KOPT-K1 (cell line): ENCODE results near the gene PAX3.
"Not testable (repeated sequence)": the region's sequence is repeated elsewhere in the genome, so short reads cannot be mapped to it uniquely, and the experiment has no call there.

Experiments
- H3K27ac ChIP-seq: fragments of 200-600 bp; sonication (generic); 2 replicates; pipeline ENCODE4 v1.5.1; 2016; ENCODE audit warnings: antibody characterized with exemption, mild to moderate bottlenecking, low read depth, low read length; ENCODE audit not compliant: poor library complexity, severe bottlenecking
- H3K36me3 ChIP-seq: fragments of 200-600 bp; sonication (generic); 2 replicates; pipeline ENCODE4 v1.5.1; 2017; ENCODE audit warnings: antibody characterized with exemption, mild to moderate bottlenecking, low read length, moderate library complexity; ENCODE audit not compliant: insufficient read depth
- H3K9me3 ChIP-seq: fragments of 200-600 bp; sonication (generic); 2 replicates; pipeline ENCODE4 v1.5.1; 2017; ENCODE audit warnings: antibody characterized with exemption, low read length, mild to moderate bottlenecking; ENCODE audit not compliant: insufficient read depth, poor library complexity, severe bottlenecking

The PAX3 gene

GRCh38 chr2:222203041-222203440 is 95.8 kb downstream of the PAX3 start:
- no peak overlapping the region for H3K27ac ChIP-seq
- no peaks in the 10 kb centered on the region for H3K36me3 ChIP-seq
- H3K9me3 ChIP-seq: no peaks in the 10 kb centered on the region

GRCh38 chr2:222196159-222196558 is 102.6 kb downstream of the PAX3 start:
- Histone ChIP-seq H3K27ac (no peak overlapping the region), H3K36me3 (no peaks in the 10 kb centered on the region), H3K9me3 (no peaks in the 10 kb centered on the region)

- H3K9me3 ChIP-seq: no peaks in the 10 kb centered on the region
- no peak overlapping the region for H3K27ac ChIP-seq
- no peaks in the 10 kb centered on the region for H3K36me3 ChIP-seq
These were observed 104.1 kb downstream of the PAX3 start for GRCh38 chr2:222194669-222195068.

DNA sequence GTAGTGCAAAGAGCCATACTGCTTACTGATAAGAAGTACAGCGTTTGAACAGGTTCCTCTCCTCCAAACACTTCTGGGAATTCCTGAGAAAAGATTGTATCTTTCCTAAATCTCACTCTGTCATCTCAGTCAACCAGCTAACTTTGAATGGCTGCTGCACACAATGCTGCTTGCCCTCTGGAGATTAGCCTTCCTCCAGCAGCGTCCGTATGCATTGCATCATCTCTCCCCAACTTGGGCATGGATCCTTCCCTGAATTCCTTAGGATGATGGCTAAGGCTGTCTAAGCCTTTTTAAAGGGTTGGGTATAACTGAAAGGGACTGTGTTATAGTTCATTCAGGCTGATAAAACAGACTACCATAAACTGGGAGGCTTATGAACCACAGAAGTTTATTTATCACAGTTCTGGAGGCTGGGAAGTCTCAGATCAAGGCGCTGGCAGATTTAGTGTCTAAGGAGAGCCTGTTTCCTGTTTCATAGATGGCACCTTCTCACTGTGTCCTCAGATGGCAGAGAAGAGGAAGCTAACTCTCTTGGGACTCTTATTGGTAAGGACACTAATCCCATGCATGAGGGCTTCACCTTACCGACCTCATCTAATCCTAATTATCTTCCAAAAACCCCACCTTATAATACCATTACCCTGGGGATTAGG is 105.3 kb downstream of the PAX3 start:
- no peak overlapping the region for H3K27ac ChIP-seq
- H3K36me3 ChIP-seq: no peaks in the 10 kb centered on the region
- no peaks in the 10 kb centered on the region for H3K9me3 ChIP-seq

DNA sequence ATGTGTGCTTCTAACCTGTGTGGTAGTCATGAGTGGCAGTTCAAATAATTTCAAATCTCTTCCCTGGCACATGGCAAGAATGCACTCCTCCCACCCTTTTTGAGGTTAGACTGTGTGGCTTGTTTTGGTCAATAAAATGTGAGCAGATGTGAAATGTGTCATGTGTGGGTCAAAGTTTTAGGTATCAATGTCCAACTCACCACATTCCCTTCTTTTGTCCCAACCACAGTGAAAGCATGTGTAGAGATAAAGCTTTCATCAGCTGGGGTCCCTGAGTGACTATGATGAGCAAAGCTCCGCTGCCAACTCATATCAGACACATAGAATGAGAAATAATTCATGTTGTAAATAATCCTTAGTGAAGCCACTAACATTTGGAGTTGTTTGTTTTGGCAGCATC is 118.2 kb downstream of the PAX3 start:
- H3K9me3 ChIP-seq: no peaks in the 10 kb centered on the region
- no peak overlapping the region for H3K27ac ChIP-seq
- H3K36me3 ChIP-seq: no peaks in the 10 kb centered on the region

DNA sequence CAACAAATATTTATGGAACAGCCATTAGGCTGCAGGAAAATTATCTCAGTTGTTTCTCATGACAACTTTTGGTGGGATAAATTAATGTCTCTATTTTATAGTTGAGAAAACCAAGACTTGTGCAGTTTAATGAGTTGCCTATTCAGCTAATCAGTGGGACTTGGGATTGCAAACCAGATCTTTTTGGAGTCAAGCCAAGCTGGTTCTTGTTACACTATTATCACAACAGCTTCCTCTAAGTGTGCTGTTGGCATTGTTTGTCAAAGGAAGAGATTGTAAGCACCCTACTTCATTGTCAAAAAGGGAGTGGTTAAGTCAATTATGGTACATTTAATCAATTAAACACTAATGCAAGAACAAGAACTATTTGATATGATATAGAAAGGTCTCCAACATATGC is 119.2 kb downstream of the PAX3 start:
- Histone ChIP-seq H3K27ac (no peak overlapping the region), H3K9me3 (no peaks in the 10 kb centered on the region), H3K36me3 (no peaks in the 10 kb centered on the region)

- no peaks in the 10 kb centered on the region for H3K36me3 ChIP-seq
- no peak overlapping the region for H3K27ac ChIP-seq
- no peaks in the 10 kb centered on the region for H3K9me3 ChIP-seq
These were observed 120.3 kb downstream of the PAX3 start for GRCh38 chr2:222178450-222178849.

DNA sequence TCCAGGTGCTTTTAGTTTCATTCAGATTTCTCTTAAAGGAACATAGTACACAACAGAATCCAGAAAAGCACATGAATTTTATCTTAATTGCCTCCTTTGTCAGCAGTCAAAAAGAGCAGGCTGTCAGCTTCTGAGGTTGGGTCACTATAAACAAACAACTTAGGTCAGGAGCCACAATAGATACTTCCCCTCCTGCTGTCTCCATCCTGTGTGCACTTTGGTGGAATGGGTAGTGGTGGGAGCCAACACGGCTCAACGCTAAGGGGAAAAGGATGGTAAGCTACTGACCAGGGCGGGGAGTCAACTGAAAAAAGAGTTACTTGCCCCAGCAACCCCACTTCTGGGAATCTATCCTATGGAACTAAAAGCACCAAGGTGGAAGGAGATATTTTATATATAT is 121.9 kb downstream of the PAX3 start:
- Histone ChIP-seq H3K9me3 (no peaks in the 10 kb centered on the region), H3K36me3 (no peaks in the 10 kb centered on the region), H3K27ac (no peak overlapping the region)

- no peaks in the 10 kb centered on the region for H3K9me3 ChIP-seq
- no peaks in the 10 kb centered on the region for H3K36me3 ChIP-seq
- no peak overlapping the region for H3K27ac ChIP-seq
These were observed 124.3 kb downstream of the PAX3 start for GRCh38 chr2:222174450-222174849.

DNA sequence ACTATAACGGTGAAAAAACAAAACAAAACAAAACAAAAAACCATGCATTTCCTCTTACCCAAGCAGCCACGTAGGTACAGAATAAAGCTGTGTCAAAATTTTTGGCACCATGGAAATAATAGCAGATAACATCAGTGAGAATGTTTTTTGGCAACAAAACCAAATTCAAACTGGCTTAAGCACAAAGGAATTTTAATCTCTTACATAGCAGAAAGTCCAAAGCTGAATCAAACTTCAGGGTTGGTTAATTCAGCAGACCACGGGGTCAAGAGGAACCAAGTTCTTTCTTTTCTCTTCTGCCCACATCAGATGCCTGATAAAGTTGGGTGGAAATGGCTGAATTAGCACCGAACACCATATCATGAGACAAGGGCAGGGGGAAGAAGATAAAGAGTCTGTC is 129.5 kb downstream of the PAX3 start:
- no peak overlapping the region for H3K27ac ChIP-seq
- H3K9me3 ChIP-seq: no peaks in the 10 kb centered on the region
- no peaks in the 10 kb centered on the region for H3K36me3 ChIP-seq

GRCh38 chr2:222167762-222168161 is 131.0 kb downstream of the PAX3 start:
- Histone ChIP-seq H3K36me3 (no peaks in the 10 kb centered on the region), H3K9me3 (no peaks in the 10 kb centered on the region), H3K27ac (no peak overlapping the region)

- Histone ChIP-seq H3K27ac (no peak overlapping the region), H3K9me3 (no peaks in the 10 kb centered on the region)
These were observed 137.9 kb downstream of the PAX3 start for GRCh38 chr2:222160944-222161343.

GRCh38 chr2:222160125-222160524 is 138.7 kb downstream of the PAX3 start:
- H3K36me3 ChIP-seq: no peaks in the 10 kb centered on the region
- H3K27ac ChIP-seq: no peak overlapping the region
- H3K9me3 ChIP-seq: no peaks in the 10 kb centered on the region

More at GRCh38 chr2:222160944-222161343, 137.9 kb downstream of the PAX3 start:
- H3K36me3 ChIP-seq: no peaks in the 10 kb centered on the region

DNA sequence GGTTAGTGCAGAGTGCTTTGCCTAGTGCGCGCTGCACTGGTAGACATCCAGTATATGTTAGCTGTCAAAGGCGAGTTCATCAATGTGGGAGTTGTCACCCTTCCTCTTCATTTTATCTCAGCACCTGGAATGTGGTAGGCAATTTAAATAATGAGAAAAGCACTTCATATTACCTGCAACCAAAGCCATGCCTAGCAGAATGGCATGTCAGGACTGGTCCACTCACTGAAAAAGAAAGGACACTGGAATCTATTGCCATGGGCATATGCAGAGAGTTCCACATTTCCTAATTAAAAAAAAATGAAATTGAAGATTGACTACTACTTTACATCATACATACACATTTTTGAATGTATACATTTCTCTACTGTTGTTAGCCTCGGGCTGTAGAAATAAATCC is 139.6 kb downstream of the PAX3 start:
- no peaks in the 10 kb centered on the region for H3K36me3 ChIP-seq
- no peaks in the 10 kb centered on the region for H3K9me3 ChIP-seq
- H3K27ac ChIP-seq: no peak overlapping the region

DNA sequence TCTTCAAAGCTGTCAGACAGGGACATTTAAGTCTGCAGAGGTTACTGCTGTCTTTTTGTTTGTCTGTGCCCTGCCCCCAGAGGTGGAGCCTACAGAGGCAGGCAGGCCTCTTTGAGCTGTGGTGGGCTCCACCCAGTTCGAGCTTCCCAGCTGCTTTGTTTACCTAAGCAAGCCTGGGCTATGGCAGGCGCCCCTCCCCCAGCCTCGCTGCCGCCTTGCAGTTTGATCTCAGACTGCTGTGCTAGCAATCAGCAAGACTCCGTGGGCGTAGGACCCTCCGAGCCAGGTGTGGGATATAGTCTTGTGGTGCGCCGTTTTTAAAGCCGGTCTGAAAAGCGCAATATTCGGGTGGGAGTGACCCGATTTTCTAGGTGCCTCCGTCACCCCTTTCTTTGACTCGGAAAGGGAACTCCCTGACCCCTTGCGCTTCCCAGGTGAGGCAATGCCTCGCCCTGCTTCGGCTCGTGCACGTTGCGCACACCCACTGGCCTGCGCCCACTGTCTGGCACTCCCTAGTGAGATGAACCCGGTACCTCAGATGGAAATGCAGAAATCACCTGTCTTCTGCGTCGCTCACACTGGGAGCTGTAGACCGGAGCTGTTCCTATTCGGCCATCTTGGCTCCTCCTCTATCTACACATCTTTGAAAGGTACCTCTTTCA is 143.7 kb downstream of the PAX3 start:
- H3K9me3 ChIP-seq, H3K27ac ChIP-seq, H3K36me3 ChIP-seq: not testable (repeated sequence)
